Mucosa of descending colon (tissue), 3 donors: ENCODE results near the gene AKAP13. TPM values are rescaled to one million over a fixed set of nuclear protein-coding genes. Genes with fewer than 3 reads are reported as not detected.

Source experiments
- ATAC-seq: fragments of 200-7000 bp; cut with Tn5 transposase; one replicate; pipeline ENCODE4 v1.9.1; 2020; ENCODE audit warnings: mild to moderate bottlenecking, moderate library complexity
- DNase-seq, 3 donors: peaks; one replicate each; pipeline ENCODE4 v3.0.0-alpha.2; 2020
- H3K36me3 ChIP-seq: fragments of 200-600 bp; one replicate; pipeline ENCODE4 v1.8.0; 2021; ENCODE audit warnings: low read depth, mild to moderate bottlenecking
- H3K4me1 ChIP-seq: fragments of 200-600 bp; one replicate; pipeline ENCODE4 v1.8.0; 2021; ENCODE audit warnings: low read depth, mild to moderate bottlenecking
- H3K4me3 ChIP-seq: fragments of 200-600 bp; one replicate; pipeline ENCODE4 v1.8.0; 2021; ENCODE audit warnings: mild to moderate bottlenecking
- H3K9me3 ChIP-seq: fragments of 200-600 bp; one replicate; pipeline ENCODE4 v1.8.0; 2021; ENCODE audit warnings: mild to moderate bottlenecking
- intact Hi-C, 2 donors: fragments of 100-400 bp; cut with DNase I in 1 of 2; cut with micrococcal nuclease in 1 of 2; formaldehyde crosslinking; loops; one replicate each; pipeline versions ENCODE4 v1.11.0 to v1.11.1; 2022; cut with DNase I, micrococcal nuclease
- total RNA-seq, 3 donors: library from RNA; stranded (reverse); fragmentation: NEBNext Ultra II Directional in 2 of 3; extraction: Animal tissue kit (Norgen Biotek cat#: 25700) in 2 of 3; gene quantifications; one replicate each; pipeline versions ENCODE4 v1.2.1 to v1.2.4, GENCODE V29; 2021 to 2023
- TF ChIP-seq, protein P1 (sequence below): fragments of 200-600 bp; IDR thresholded peaks from one replicate; pipeline ENCODE4 v1.8.0; 2022; ENCODE audit warnings: antibody characterized with exemption, mild to moderate bottlenecking
- donor health status: DM: no; HTN: no; CAD: no; lungs with moderate emphysema.
- donor health status: DM: no; HTN: no; CAD: no.
- donor health status: DM: no; HTN: yes; CAD: no.

AKAP13 gene
- total RNA-seq, 3 donors from 2014 or later = 141 to 173 (median 150) TPM

DNA sequence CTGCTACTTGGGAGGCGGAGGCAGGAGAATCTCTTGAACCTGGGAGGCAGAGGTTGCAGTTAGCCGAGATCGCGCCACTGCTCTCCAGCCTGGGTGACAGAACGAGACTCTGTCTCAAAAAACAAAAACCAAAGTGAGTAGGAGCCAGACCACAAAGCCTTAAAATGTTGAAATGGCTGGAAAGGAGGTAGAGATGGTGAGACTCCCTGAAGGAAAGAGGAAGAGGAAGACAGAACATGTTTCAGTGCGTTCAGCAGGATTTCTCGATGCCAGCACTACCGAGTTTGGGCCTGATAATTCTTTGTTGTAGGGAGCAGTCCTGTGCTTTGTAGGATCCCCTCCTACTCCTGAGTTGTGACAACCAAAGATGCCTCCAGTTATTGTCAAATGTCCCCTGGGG, 189.9 kb downstream of the AKAP13 start:
- Histone ChIP-seq H3K9me3 (no peaks in the 10 kb centered on the region), H3K4me1 (peaks cover 2% of the 10 kb centered on the region), H3K4me3 (no peak overlapping the region), H3K36me3 (no peaks in the 10 kb centered on the region)
- DNase-seq = no peak
- ATAC-seq = no peak
- TF ChIP-seq, protein P1, sequence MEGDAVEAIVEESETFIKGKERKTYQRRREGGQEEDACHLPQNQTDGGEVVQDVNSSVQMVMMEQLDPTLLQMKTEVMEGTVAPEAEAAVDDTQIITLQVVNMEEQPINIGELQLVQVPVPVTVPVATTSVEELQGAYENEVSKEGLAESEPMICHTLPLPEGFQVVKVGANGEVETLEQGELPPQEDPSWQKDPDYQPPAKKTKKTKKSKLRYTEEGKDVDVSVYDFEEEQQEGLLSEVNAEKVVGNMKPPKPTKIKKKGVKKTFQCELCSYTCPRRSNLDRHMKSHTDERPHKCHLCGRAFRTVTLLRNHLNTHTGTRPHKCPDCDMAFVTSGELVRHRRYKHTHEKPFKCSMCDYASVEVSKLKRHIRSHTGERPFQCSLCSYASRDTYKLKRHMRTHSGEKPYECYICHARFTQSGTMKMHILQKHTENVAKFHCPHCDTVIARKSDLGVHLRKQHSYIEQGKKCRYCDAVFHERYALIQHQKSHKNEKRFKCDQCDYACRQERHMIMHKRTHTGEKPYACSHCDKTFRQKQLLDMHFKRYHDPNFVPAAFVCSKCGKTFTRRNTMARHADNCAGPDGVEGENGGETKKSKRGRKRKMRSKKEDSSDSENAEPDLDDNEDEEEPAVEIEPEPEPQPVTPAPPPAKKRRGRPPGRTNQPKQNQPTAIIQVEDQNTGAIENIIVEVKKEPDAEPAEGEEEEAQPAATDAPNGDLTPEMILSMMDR = no peak
- intact Hi-C loops = no loop called here

DNA sequence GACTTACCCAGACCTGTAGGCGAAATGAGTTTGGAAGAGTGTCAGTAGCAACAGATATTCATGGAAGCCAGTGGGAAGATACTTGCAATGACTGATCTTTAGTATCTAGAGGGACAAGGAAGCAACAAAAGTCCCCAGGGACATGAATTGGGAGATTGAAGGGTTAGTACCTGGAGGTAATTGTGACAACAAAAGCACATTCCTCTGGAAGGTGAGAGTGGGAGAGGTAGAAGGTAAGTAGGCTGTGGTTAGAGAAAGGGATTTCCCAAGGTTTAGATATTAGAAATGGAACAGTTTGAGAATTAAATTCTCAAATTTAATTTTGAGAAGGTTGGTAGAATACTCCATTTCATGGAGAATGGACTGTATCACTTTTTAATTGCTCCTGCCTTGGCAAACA, 191.4 kb downstream of the AKAP13 start:
- TF ChIP-seq, protein P1 = no peak
- no peak overlapping the region for H3K4me3 ChIP-seq
- no peaks in the 10 kb centered on the region for H3K9me3 ChIP-seq
- H3K4me1 ChIP-seq = no peaks in the 10 kb centered on the region
- intact Hi-C loops = no loop called here
- no peaks in the 10 kb centered on the region for H3K36me3 ChIP-seq
- ATAC-seq = no peak
- no peak for DNase-seq

DNA sequence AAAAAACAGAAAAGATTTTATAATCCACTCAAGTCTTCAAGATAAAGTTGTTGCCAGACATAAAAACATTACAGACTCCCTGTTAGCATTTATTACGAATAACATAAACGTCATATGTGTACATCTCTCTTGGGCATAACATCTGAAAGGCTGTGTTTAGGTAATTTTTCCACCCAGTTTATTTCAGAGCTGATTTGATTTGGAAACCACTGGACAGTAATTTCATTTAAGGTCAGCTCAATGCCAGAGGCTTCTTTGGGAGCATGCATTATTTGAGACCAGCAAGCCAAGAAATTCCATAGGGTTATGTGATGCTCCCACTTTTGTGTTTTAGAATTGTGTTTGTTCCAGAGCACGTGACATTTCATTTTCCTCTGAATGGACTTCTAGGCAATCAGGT, 196.0 kb downstream of the AKAP13 start:
- Histone ChIP-seq H3K4me1 (peaks cover 14% of the 10 kb centered on the region), H3K4me3 (no peak overlapping the region), H3K9me3 (no peaks in the 10 kb centered on the region), H3K36me3 (no peaks in the 10 kb centered on the region)
- DNase-seq (no peak), ATAC-seq (no peak)
- TF ChIP-seq, protein P1 = no peak
- intact Hi-C loops = no loop called here

DNA sequence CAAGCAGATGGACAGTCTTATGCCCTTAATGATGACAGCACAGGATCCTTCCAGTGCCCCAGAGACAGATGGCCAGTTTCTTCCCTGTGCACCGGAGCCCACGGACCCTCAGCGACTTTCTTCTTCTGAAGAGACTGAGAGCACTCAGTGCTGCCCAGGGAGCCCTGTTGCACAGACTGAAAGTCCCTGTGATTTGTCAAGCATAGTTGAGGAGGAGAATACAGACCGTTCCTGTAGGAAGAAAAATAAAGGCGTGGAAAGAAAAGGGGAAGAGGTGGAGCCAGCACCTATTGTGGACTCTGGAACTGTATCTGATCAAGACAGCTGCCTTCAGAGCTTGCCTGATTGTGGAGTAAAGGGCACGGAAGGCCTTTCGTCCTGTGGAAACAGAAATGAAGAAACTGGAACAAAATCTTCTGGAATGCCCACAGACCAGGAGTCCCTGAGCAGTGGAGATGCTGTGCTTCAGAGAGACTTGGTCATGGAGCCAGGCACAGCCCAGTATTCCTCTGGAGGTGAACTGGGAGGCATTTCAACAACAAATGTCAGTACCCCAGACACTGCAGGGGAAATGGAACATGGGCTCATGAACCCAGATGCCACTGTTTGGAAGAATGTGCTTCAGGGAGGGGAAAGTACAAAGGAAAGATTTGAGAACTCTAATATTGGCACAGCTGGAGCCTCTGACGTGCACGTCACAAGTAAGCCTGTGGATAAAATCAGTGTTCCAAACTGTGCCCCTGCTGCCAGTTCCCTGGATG, 198.7 kb downstream of the AKAP13 start:
- DNase-seq (peak in 2 of 3 donors; percentile 72 to 87), ATAC-seq (peak; percentile 74)

DNA sequence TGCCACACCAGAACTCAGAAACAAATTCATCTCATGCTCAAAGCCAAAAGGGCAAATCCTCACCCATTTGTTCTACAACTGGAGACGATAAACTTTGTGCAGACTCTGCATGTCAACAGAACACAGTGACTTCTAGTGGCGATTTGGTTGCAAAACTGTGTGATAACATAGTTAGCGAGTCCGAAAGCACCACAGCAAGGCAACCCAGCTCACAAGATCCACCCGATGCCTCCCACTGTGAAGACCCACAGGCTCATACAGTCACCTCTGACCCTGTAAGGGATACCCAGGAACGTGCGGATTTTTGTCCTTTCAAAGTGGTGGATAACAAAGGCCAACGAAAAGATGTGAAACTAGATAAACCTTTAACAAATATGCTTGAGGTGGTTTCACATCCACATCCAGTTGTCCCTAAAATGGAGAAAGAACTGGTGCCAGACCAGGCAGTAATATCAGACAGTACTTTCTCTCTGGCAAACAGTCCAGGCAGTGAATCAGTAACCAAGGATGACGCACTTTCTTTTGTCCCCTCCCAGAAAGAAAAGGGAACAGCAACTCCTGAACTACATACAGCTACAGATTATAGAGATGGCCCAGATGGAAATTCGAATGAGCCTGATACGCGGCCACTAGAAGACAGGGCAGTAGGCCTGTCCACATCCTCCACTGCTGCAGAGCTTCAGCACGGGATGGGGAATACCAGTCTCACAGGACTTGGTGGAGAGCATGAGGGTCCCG, 199.7 kb downstream of the AKAP13 start:
- no peak overlapping the region for H3K4me3 ChIP-seq
- H3K9me3 ChIP-seq = no peaks in the 10 kb centered on the region
- TF ChIP-seq, protein P1 = no peak
- ATAC-seq (peak; percentile 73), DNase-seq (peak in 2 of 3 donors; percentile 46 to 82)
- peaks cover 34% of the 10 kb centered on the region for H3K4me1 ChIP-seq
- intact Hi-C loops = no loop called here
- H3K36me3 ChIP-seq = no peaks in the 10 kb centered on the region

More for the DNA sequence above, 198.7 kb downstream of the AKAP13 start:
- no peaks in the 10 kb centered on the region for H3K9me3 ChIP-seq
- H3K4me1 ChIP-seq = peaks cover 25% of the 10 kb centered on the region
- no peak overlapping the region for H3K4me3 ChIP-seq
- intact Hi-C loops = no loop called here
- TF ChIP-seq, protein P1 = no peak
- H3K36me3 ChIP-seq = no peaks in the 10 kb centered on the region
